Type B pancreatic cell (in vitro differentiated cells): ENCODE measurements around the gene GABRR3. TPM values are rescaled to one million over a fixed set of nuclear protein-coding genes. Genes with fewer than 3 reads are reported as not detected.

Experiments used
- DNase-seq: peaks from one replicate; pipeline ENCODE4 v3.0.0; 2021; ENCODE audit warnings: mixed read lengths; ENCODE audit not compliant: unreplicated experiment; ENCODE audit errors: extremely low spot score
- H3K27ac Mint-ChIP-seq: 2 replicates; pipeline ENCODE4 v1.8.0; 2021; ENCODE audit warnings: mild to moderate bottlenecking, mixed read lengths
- H3K27me3 Mint-ChIP-seq: 2 replicates; pipeline ENCODE4 v1.8.0; 2021; ENCODE audit warnings: mixed read lengths
- H3K36me3 Mint-ChIP-seq: 2 replicates; pipeline ENCODE4 v1.8.0; 2021; ENCODE audit warnings: mixed read lengths
- H3K4me1 Mint-ChIP-seq: one replicate; pipeline ENCODE4 v1.8.0; 2021; ENCODE audit warnings: mixed read lengths; ENCODE audit not compliant: unreplicated experiment
- H3K4me3 Mint-ChIP-seq: 2 replicates; pipeline ENCODE4 v1.8.0; 2021; ENCODE audit warnings: mild to moderate bottlenecking, mixed read lengths
- H3K9me3 Mint-ChIP-seq: 2 replicates; pipeline ENCODE4 v1.8.0; 2021; ENCODE audit warnings: mixed read lengths
- CTCF ChIP-seq: fragments of 200-600 bp; sonication (generic); conservative IDR thresholded peaks from 2 replicates; pipeline ENCODE4 v1.5.0; 2021; ENCODE audit warnings: antibody characterized with exemption, mild to moderate bottlenecking
- total RNA-seq: library from RNA; stranded (reverse); gene quantifications from 2 replicates; pipeline ENCODE4 v1.2.1, GENCODE V29; 2021; ENCODE audit warnings: low replicate concordance

The GABRR3 gene
- total RNA-seq, 1 donor from 2014 or later = not detected

- no peaks in the 10 kb centered on the region for H3K9me3 Mint-ChIP-seq
- peak overlapping the region; percentile 96 for H3K4me3 Mint-ChIP-seq
- H3K27ac Mint-ChIP-seq = peak overlapping the region; percentile 96
- H3K27me3 Mint-ChIP-seq = peaks cover 3% of the 10 kb centered on the region
- no peak for TF ChIP-seq CTCF
- peaks cover 19% of the 10 kb centered on the region for H3K36me3 Mint-ChIP-seq
- peaks cover 34% of the 10 kb centered on the region for H3K4me1 Mint-ChIP-seq
- DNase-seq = no peak
These were observed 65.0 kb downstream of the GABRR3 start for GRCh38 chr3:97970156-97970555.

- no peak for DNase-seq
- Mint-ChIP-seq H3K4me1 (peaks cover 34% of the 10 kb centered on the region), H3K9me3 (no peaks in the 10 kb centered on the region), H3K27me3 (no peaks in the 10 kb centered on the region), H3K27ac (no peak overlapping the region), H3K4me3 (no peak overlapping the region), H3K36me3 (peaks cover 23% of the 10 kb centered on the region)
- TF ChIP-seq CTCF = no peak
These were observed 65.6 kb downstream of the GABRR3 start for GRCh38 chr3:97969541-97969940.

- Mint-ChIP-seq H3K27me3 (no peaks in the 10 kb centered on the region), H3K4me1 (peaks cover 34% of the 10 kb centered on the region), H3K4me3 (no peak overlapping the region), H3K9me3 (no peaks in the 10 kb centered on the region), H3K36me3 (peaks cover 29% of the 10 kb centered on the region), H3K27ac (no peak overlapping the region)
- no peak for DNase-seq
- no peak for TF ChIP-seq CTCF
These were observed 66.7 kb downstream of the GABRR3 start for GRCh38 chr3:97968376-97968775.

GRCh38 chr3:97967966-97968365 lies 67.1 kb downstream of the GABRR3 start:
- Mint-ChIP-seq H3K4me3 (no peak overlapping the region), H3K27me3 (no peaks in the 10 kb centered on the region), H3K4me1 (peaks cover 34% of the 10 kb centered on the region), H3K27ac (no peak overlapping the region), H3K9me3 (no peaks in the 10 kb centered on the region), H3K36me3 (peaks cover 30% of the 10 kb centered on the region)
- no peak for DNase-seq
- TF ChIP-seq CTCF = peak; percentile 16

- H3K36me3 Mint-ChIP-seq = peaks cover 39% of the 10 kb centered on the region
- peaks cover 14% of the 10 kb centered on the region for H3K4me1 Mint-ChIP-seq
- no peak for TF ChIP-seq CTCF
- DNase-seq = no peak
- H3K9me3 Mint-ChIP-seq = no peaks in the 10 kb centered on the region
- no peak overlapping the region for H3K4me3 Mint-ChIP-seq
- no peak overlapping the region for H3K27ac Mint-ChIP-seq
- H3K27me3 Mint-ChIP-seq = no peaks in the 10 kb centered on the region
These were observed 73.9 kb downstream of the GABRR3 start for GRCh38 chr3:97960993-97961766.
